ENCODE results near the gene ATE1.
"Not testable (repeated sequence)": the region's sequence is repeated elsewhere in the genome, so short reads cannot be mapped to it uniquely, and the experiment has no call there.

ATE1 gene

DNA sequence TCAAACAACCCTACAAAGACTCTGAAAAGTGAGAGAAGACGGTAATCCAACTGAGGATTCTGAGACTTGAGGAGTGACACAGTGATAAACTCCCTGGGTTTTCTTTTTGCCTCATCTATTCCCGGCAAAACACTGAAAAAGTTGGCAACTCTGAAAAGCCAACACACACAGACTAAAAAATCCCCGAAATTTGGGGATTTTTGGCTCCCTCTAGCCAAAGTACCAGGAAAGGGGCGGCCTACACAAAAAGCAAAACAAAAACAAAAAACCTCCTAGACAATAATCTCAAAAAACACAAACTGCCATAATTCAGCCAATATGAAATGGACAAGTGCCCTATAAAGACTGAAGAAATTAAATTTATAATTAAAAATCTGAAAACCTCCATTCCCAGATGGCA is 161.4 kb downstream of the ATE1 start:
- TF ChIP-seq EZH2 (IDR thresholded peaks at IDR 0.05; ENCODE audit: borderline replicate concordance, low read length) = no peak
- TF ChIP-seq, protein P1, sequence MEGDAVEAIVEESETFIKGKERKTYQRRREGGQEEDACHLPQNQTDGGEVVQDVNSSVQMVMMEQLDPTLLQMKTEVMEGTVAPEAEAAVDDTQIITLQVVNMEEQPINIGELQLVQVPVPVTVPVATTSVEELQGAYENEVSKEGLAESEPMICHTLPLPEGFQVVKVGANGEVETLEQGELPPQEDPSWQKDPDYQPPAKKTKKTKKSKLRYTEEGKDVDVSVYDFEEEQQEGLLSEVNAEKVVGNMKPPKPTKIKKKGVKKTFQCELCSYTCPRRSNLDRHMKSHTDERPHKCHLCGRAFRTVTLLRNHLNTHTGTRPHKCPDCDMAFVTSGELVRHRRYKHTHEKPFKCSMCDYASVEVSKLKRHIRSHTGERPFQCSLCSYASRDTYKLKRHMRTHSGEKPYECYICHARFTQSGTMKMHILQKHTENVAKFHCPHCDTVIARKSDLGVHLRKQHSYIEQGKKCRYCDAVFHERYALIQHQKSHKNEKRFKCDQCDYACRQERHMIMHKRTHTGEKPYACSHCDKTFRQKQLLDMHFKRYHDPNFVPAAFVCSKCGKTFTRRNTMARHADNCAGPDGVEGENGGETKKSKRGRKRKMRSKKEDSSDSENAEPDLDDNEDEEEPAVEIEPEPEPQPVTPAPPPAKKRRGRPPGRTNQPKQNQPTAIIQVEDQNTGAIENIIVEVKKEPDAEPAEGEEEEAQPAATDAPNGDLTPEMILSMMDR (IDR thresholded peaks at IDR 0.05; ENCODE audit: low read length) = no peak
- Histone ChIP-seq H3K9me3 (ENCODE audit: low read length) (no peaks in the 10 kb centered on the region), H3K79me2 (ENCODE audit: insufficient read depth, low read length) (no peaks in the 10 kb centered on the region), H2AFZ (ENCODE audit: low read length) (no peak overlapping the region), H3K9me2 (ENCODE audit: low read depth, low read length) (no peaks in the 10 kb centered on the region), H3K36me3 (ENCODE audit: insufficient read depth, low read length) (peaks cover 7% of the 10 kb centered on the region; the same call in 1 of the 2 replicates), H3K4me3 (ENCODE audit: low read depth, low read length, poor library complexity, severe bottlenecking) (no peak overlapping the region), H3K27me3 (ENCODE audit: insufficient read depth, low read length) (no peaks in the 10 kb centered on the region), H4K20me1 (ENCODE audit: insufficient read depth, low read length) (no peaks in the 10 kb centered on the region), H3K4me2 (ENCODE audit: low read length) (no peak overlapping the region), H3K27ac (ENCODE audit: low read depth, low read length, poor library complexity, severe bottlenecking) (no peak overlapping the region), H3K4me1 (ENCODE audit: insufficient read depth, low read length, severe bottlenecking) (no peaks in the 10 kb centered on the region), H3K9ac (ENCODE audit: low read length) (no peak overlapping the region), H3F3A (ENCODE audit: insufficient read depth, low read length) (no peaks in the 10 kb centered on the region)

DNA sequence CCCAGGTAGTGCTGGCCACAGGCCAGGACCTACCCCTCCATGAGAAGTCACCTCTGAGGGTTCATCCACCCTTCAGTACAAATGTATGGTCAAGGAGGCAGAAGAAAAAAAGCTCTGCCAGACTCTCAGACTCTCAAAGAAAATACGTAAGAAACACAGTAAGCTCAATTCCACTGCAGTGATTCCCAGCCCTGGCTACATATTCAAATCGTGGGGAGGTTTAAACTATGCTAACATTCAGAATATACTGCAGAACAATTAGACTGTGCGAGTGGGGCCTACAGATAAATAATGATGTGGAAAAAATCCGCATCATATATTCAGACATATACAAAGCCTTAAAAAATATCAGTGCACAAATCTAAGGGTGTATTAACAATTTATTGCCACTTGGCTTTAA is 162.6 kb downstream of the ATE1 start:
- no peaks in the 10 kb centered on the region for H3K79me2 ChIP-seq (ENCODE audit: insufficient read depth, low read length)
- H3K4me1 ChIP-seq (ENCODE audit: insufficient read depth, low read length, severe bottlenecking) = no peaks in the 10 kb centered on the region
- H3K27ac ChIP-seq (ENCODE audit: low read depth, low read length, poor library complexity, severe bottlenecking) = no peak overlapping the region
- no peak for TF ChIP-seq EZH2 (IDR thresholded peaks at IDR 0.05; ENCODE audit: borderline replicate concordance, low read length)
- TF ChIP-seq, protein P1 (IDR thresholded peaks at IDR 0.05; ENCODE audit: low read length) = no peak
- H3K4me2 ChIP-seq (ENCODE audit: low read length) = no peak overlapping the region
- no peaks in the 10 kb centered on the region for H4K20me1 ChIP-seq (ENCODE audit: insufficient read depth, low read length)
- no peak overlapping the region for H3K4me3 ChIP-seq (ENCODE audit: low read depth, low read length, poor library complexity, severe bottlenecking)
- H3K9ac ChIP-seq (ENCODE audit: low read length) = no peak overlapping the region
- 0 out of 2 replicates have a peak, but pooled peaks cover under 1% of the 10 kb centered on the region for H3K9me3 ChIP-seq (ENCODE audit: low read length)
- no peak overlapping the region for H2AFZ ChIP-seq (ENCODE audit: low read length)
- H3F3A ChIP-seq (ENCODE audit: insufficient read depth, low read length) = no peaks in the 10 kb centered on the region
- no peaks in the 10 kb centered on the region for H3K9me2 ChIP-seq (ENCODE audit: low read depth, low read length)
- H3K27me3 ChIP-seq (ENCODE audit: insufficient read depth, low read length) = no peaks in the 10 kb centered on the region
- H3K36me3 ChIP-seq (ENCODE audit: insufficient read depth, low read length) = peaks cover 7% of the 10 kb centered on the region; the same call in 1 of the 2 replicates

DNA sequence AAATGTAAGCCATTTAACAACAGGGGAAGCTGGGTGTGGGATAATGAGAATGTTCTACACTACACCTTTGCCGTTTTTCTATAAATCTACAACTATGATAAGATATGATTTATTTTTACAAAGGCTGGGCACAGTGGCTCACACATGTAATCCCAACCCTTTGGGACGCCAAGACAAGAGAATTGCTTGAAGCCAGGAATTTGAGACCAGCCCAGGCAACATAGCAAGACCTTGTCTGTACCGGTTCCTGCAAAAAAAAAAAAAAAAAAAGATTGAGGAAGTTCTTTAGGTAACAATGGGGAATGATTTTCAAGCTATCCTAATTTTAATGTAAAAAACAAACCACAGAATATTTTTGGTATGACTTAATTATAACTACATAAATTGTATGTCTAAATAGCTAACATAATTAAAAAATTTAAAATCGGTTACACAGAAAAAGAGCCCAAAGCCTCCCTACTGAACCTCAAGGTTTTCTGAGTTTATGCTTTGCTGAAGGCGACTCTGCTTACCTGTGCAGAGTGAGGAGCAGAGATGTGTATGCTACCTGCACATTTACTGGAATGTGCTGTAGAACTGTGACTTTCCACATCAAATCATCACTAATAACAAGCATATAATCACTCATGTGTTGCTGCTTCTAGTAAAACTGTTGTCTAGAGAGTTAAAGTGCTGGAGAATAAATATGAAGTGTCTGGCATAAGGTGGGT is 163.4 kb downstream of the ATE1 start:
- no peaks in the 10 kb centered on the region for H4K20me1 ChIP-seq (ENCODE audit: insufficient read depth, low read length)

DNA sequence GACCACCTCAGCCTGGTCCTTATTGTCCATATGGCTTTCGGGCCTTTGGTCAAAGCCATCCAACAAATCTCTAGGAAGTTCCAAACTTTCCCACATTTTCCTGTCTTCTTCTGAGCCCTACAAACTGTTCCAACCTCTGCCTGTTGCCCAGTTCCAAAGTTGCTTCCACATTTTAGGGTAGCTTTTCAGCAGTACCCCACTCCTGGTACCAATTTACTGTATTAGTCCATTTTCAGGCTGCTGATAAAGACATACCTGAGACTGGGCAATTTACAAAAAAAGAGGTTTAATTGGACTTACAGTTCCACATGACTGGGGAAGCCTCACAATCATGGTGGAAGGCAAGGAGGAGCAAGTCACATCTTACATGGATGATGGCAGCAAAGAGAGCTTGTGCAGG is 170.6 kb downstream of the ATE1 start:
- H3F3A ChIP-seq (ENCODE audit: insufficient read depth, low read length); H3K27me3 ChIP-seq (ENCODE audit: insufficient read depth, low read length); H2AFZ ChIP-seq (ENCODE audit: low read length); H3K27ac ChIP-seq (ENCODE audit: low read depth, low read length, poor library complexity, severe bottlenecking); H3K36me3 ChIP-seq (ENCODE audit: insufficient read depth, low read length); H3K79me2 ChIP-seq (ENCODE audit: insufficient read depth, low read length); H3K9ac ChIP-seq (ENCODE audit: low read length); H3K9me2 ChIP-seq (ENCODE audit: low read depth, low read length); H3K9me3 ChIP-seq (ENCODE audit: low read length); H3K4me3 ChIP-seq (ENCODE audit: low read depth, low read length, poor library complexity, severe bottlenecking); H3K4me1 ChIP-seq (ENCODE audit: insufficient read depth, low read length, severe bottlenecking); H4K20me1 ChIP-seq (ENCODE audit: insufficient read depth, low read length); H3K4me2 ChIP-seq (ENCODE audit: low read length): not testable (repeated sequence)

More for the DNA sequence above, 163.4 kb downstream of the ATE1 start:
- Histone ChIP-seq H3K4me3 (ENCODE audit: low read depth, low read length, poor library complexity, severe bottlenecking) (no peak overlapping the region), H3K9me2 (ENCODE audit: low read depth, low read length) (no peaks in the 10 kb centered on the region), H3K4me2 (ENCODE audit: low read length) (no peak overlapping the region), H3K4me1 (ENCODE audit: insufficient read depth, low read length, severe bottlenecking) (no peaks in the 10 kb centered on the region), H3K36me3 (ENCODE audit: insufficient read depth, low read length) (peaks cover 3% of the 10 kb centered on the region; the same call in 1 of the 2 replicates), H3K27me3 (ENCODE audit: insufficient read depth, low read length) (no peaks in the 10 kb centered on the region), H3F3A (ENCODE audit: insufficient read depth, low read length) (no peaks in the 10 kb centered on the region), H3K9ac (ENCODE audit: low read length) (no peak overlapping the region), H3K27ac (ENCODE audit: low read depth, low read length, poor library complexity, severe bottlenecking) (no peak overlapping the region), H2AFZ (ENCODE audit: low read length) (no peak overlapping the region), H3K9me3 (ENCODE audit: low read length) (0 out of 2 replicates have a peak, but pooled peaks cover 5% of the 10 kb centered on the region), H3K79me2 (ENCODE audit: insufficient read depth, low read length) (no peaks in the 10 kb centered on the region)
- TF ChIP-seq, protein P1 (IDR thresholded peaks at IDR 0.05; ENCODE audit: low read length) = no peak
- no peak for TF ChIP-seq EZH2 (IDR thresholded peaks at IDR 0.05; ENCODE audit: borderline replicate concordance, low read length)

DNA sequence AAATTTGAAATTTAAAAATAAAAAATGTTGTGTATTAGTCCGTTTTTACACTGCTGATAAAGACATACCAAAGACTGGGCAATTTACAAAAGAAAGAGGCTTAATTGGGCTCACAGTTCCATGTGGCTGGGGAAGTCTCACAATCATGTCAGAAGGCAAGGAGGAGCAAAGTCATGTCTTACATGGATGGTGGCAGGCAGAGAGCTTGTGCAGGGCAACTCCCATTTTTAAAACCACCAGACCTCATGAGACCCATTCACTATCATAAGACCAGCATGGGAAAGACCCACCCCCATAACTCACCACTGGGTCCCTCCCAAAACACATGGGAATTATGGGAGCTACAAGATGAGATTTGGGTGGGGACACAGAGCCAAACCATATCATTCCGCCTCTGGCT is 172.3 kb downstream of the ATE1 start:
- H3K9ac ChIP-seq (ENCODE audit: low read length); H3K27ac ChIP-seq (ENCODE audit: low read depth, low read length, poor library complexity, severe bottlenecking); H3K79me2 ChIP-seq (ENCODE audit: insufficient read depth, low read length); H3F3A ChIP-seq (ENCODE audit: insufficient read depth, low read length); H3K4me1 ChIP-seq (ENCODE audit: insufficient read depth, low read length, severe bottlenecking); H3K27me3 ChIP-seq (ENCODE audit: insufficient read depth, low read length); H3K4me2 ChIP-seq (ENCODE audit: low read length); H2AFZ ChIP-seq (ENCODE audit: low read length); H3K4me3 ChIP-seq (ENCODE audit: low read depth, low read length, poor library complexity, severe bottlenecking); H3K9me3 ChIP-seq (ENCODE audit: low read length); H3K9me2 ChIP-seq (ENCODE audit: low read depth, low read length); H4K20me1 ChIP-seq (ENCODE audit: insufficient read depth, low read length); H3K36me3 ChIP-seq (ENCODE audit: insufficient read depth, low read length): not testable (repeated sequence)

Data from OCI-LY1 (cell line).